Skeletal muscle satellite cell (primary cell): Measurements from ENCODE around the gene TNIP2.

Source experiments
- H3K27me3 ChIP-seq: 2 replicates; pipeline ENCODE4 v1.7.0; 2013; ENCODE audit warnings: low read length; ENCODE audit not compliant: control insufficient read depth, insufficient read depth
- H3K36me3 ChIP-seq: 2 replicates; pipeline ENCODE4 v1.7.0; 2013; ENCODE audit warnings: mild to moderate bottlenecking, control low read depth, low read length; ENCODE audit not compliant: insufficient read depth
- H3K4me1 ChIP-seq: 2 replicates; pipeline ENCODE4 v1.7.0; 2013; ENCODE audit warnings: low read length; ENCODE audit not compliant: control insufficient read depth, insufficient read depth
- H3K4me2 ChIP-seq: 2 replicates; pipeline ENCODE4 v1.7.0; 2013; ENCODE audit warnings: mild to moderate bottlenecking, low read length
- H3K4me3 ChIP-seq: 2 replicates; pipeline ENCODE4 v1.7.0; 2013; ENCODE audit warnings: low read length
- H3K9ac ChIP-seq: 2 replicates; pipeline ENCODE4 v1.7.0; 2013; ENCODE audit warnings: mild to moderate bottlenecking, low read depth, low read length, moderate library complexity
- H3K9me3 ChIP-seq: replicated peaks from 2 replicates; pipeline ENCODE4 v1.7.0; 2013; ENCODE audit warnings: mild to moderate bottlenecking, control low read depth, low read length

TNIP2 gene

GRCh38 chr4:2762048-2762447 is 5.9 kb upstream of the TNIP2 start:
- Histone ChIP-seq H3K9me3 (no peaks in the 10 kb centered on the region), H3K36me3 (no peaks in the 10 kb centered on the region), H3K4me1 (peaks cover 6% of the 10 kb centered on the region), H3K9ac (no peak overlapping the region), H3K27me3 (no peaks in the 10 kb centered on the region), H3K4me3 (no peak overlapping the region), H3K4me2 (no peak overlapping the region)

GRCh38 chr4:2761035-2761923 is 5.1 kb upstream of the TNIP2 start:
- H3K4me1 ChIP-seq = peaks cover 10% of the 10 kb centered on the region
- no peaks in the 10 kb centered on the region for H3K36me3 ChIP-seq

GRCh38 chr4:2757426-2757825 is 1.3 kb upstream of the TNIP2 start:
- Histone ChIP-seq H3K27me3 (no peaks in the 10 kb centered on the region), H3K9ac (no peak overlapping the region), H3K4me3 (no peak overlapping the region), H3K9me3 (no peaks in the 10 kb centered on the region), H3K4me1 (peaks cover 10% of the 10 kb centered on the region), H3K4me2 (no peak overlapping the region), H3K36me3 (peaks cover 2% of the 10 kb centered on the region)

More at GRCh38 chr4:2761035-2761923, 5.1 kb upstream of the TNIP2 start:
- Histone ChIP-seq H3K4me2 (no peak overlapping the region), H3K9ac (no peak overlapping the region), H3K9me3 (no peaks in the 10 kb centered on the region), H3K27me3 (no peaks in the 10 kb centered on the region), H3K4me3 (no peak overlapping the region)

GRCh38 chr4:2756691-2757350 is 685 bp upstream of the TNIP2 start:
- Histone ChIP-seq H3K9me3 (no peaks in the 10 kb centered on the region), H3K9ac (peak overlapping the region; percentile 63)

GRCh38 chr4:2754848-2755819 is 1.0 kb downstream of the TNIP2 start:
- Histone ChIP-seq H3K27me3 (no peaks in the 10 kb centered on the region), H3K4me1 (peaks cover 10% of the 10 kb centered on the region), H3K9me3 (no peaks in the 10 kb centered on the region), H3K4me2 (peak overlapping the region; percentile 87), H3K9ac (peak overlapping the region; percentile 90), H3K36me3 (peaks cover 3% of the 10 kb centered on the region), H3K4me3 (peak overlapping the region; percentile 99)

More at GRCh38 chr4:2756691-2757350, 685 bp upstream of the TNIP2 start:
- peak overlapping the region; percentile 93 for H3K4me2 ChIP-seq
- H3K4me3 ChIP-seq = peak overlapping the region; percentile 69
- peaks cover 10% of the 10 kb centered on the region for H3K4me1 ChIP-seq
- H3K36me3 ChIP-seq = peaks cover 3% of the 10 kb centered on the region
- no peaks in the 10 kb centered on the region for H3K27me3 ChIP-seq

DNA sequence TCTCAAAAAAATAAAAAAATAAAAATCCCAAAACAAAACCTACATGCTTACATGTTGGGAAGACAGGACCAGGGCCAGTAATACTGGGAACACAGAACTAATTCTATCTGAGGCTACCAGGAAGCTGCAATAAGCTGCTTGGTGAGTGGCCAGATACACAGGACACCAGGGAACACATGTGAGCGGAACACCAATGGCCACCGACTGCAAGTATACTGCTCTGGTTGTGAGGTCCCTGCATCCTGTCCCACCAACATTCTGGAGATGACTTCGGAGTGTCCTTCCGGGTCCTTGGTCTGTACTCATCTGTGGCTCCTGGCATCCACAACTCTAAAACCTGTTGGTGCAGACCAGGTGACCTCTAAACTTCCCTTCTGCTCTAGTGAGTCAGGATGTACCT is 2.7 kb downstream of the TNIP2 start:
- peaks cover 10% of the 10 kb centered on the region for H3K4me1 ChIP-seq
- H3K36me3 ChIP-seq = peaks cover 7% of the 10 kb centered on the region
- no peak overlapping the region for H3K4me2 ChIP-seq
- no peak overlapping the region for H3K9ac ChIP-seq
- H3K9me3 ChIP-seq = no peaks in the 10 kb centered on the region
- no peaks in the 10 kb centered on the region for H3K27me3 ChIP-seq
- no peak overlapping the region for H3K4me3 ChIP-seq

GRCh38 chr4:2750719-2751605 is 5.2 kb downstream of the TNIP2 start:
- H3K4me2 ChIP-seq = no peak overlapping the region
- H3K4me1 ChIP-seq = peaks cover 25% of the 10 kb centered on the region
- no peak overlapping the region for H3K9ac ChIP-seq
- no peak overlapping the region for H3K4me3 ChIP-seq
- peaks cover 24% of the 10 kb centered on the region for H3K36me3 ChIP-seq
- H3K27me3 ChIP-seq = no peaks in the 10 kb centered on the region
- no peaks in the 10 kb centered on the region for H3K9me3 ChIP-seq

DNA sequence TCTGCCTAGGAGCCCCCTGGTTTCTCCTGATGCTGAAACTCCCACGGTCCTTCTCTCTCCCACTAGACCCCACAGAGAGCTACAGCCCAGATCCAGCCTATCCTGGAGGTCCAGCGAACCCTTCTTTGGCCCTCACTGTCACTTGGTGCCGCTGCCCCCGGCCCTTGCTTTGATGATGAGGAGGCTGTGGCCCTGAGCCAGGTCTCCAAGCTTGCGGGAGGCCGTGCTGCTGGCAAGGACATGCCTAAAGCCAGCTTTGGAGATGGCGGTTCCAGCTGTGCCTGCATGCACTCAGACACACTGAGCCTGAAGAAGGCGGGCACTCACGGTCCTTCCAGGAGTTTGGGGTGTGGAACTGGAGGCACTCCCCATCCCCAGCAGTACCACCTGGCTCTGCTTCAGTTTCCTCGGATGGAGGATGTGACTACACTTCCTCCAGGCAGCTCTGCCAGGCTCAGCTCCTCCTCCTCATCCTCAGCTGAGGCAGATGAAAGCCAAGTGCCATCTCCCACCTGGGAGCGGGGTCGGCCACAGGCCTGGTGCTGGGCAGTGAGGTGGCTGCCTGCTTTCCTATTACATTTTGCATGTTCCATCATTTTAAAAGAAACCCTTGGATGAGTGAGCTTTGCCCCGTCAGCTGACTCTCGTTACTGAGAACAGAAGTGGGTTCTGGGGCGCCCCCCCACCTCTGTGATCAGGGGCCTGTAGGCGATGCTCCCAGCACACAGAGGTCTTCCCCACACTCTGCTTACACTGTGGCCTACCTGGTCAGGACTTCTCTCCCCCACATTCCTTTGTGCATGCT is 9.0 kb downstream of the TNIP2 start:
- H3K4me2 ChIP-seq = no peak overlapping the region
- peaks cover 60% of the 10 kb centered on the region for H3K36me3 ChIP-seq
- H3K27me3 ChIP-seq = no peaks in the 10 kb centered on the region
- no peaks in the 10 kb centered on the region for H3K9me3 ChIP-seq
- no peak overlapping the region for H3K4me3 ChIP-seq
- peaks cover 23% of the 10 kb centered on the region for H3K4me1 ChIP-seq
- no peak overlapping the region for H3K9ac ChIP-seq

DNA sequence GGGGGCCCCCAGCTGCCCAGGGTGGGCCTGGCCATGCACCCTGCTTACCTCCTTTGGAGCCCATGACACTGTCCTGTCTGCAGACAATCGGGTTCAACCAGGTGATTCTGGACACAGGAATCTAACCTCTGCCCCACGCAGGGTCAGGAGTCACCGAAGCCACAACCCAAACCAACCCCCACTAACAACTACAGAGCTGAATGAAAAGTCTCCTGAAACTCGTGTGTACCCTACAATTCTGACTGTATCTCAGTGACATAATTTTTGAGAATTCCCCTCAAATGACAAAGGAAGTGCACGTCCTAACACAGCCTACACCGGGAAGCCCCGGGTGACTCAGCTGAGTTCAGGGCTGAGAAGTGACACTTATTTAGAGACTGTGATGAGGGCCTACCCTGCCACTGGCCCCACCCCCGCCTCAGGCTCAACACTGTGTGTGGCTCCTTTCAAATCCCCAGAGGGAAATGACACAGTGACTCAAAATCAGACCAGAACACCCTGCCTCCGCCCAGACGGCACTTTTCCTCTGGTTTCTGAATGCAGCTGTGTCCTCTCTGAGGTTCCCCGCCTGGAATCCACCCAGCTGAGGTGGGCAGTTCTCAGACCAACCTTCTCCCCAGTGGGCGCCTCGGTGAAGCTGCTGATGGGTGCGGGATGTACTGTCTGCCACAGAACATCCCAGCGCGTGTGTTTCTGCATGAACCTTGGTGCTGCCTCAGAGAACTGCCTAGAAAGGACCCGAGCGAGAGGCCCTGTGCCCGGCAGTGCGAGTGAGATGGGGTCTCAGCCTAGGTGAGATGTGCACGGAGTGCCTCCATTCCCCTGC is 9.9 kb downstream of the TNIP2 start:
- Histone ChIP-seq H3K4me2 (no peak overlapping the region), H3K27me3 (no peaks in the 10 kb centered on the region), H3K36me3 (peaks cover 62% of the 10 kb centered on the region), H3K4me3 (no peak overlapping the region), H3K9me3 (no peaks in the 10 kb centered on the region), H3K9ac (no peak overlapping the region), H3K4me1 (peaks cover 32% of the 10 kb centered on the region)
